Fibroblast of skin of abdomen (primary cell): ENCODE measurements around the gene TFB1M.
A peak's percentile ranks its signal among the peaks of the same experiment; 100 is the strongest.
"Not testable (repeated sequence)": the region's sequence is repeated elsewhere in the genome, so short reads cannot be mapped to it uniquely, and the experiment has no call there.

ENCODE experiments used
- DNase-seq: peaks from one replicate; pipeline ENCODE4 v3.0.0-alpha.2; 2013

Gene TFB1M

GRCh38 chr6:155235087-155235486 is 79.2 kb downstream of the TFB1M start:
- no peak for DNase-seq

GRCh38 chr6:155234687-155235086 is 79.6 kb downstream of the TFB1M start:
- no peak for DNase-seq

GRCh38 chr6:155234167-155234566 is 80.1 kb downstream of the TFB1M start:
- no peak for DNase-seq

- DNase-seq, result no peak
These were observed 81.4 kb downstream of the TFB1M start for GRCh38 chr6:155232848-155233247.

GRCh38 chr6:155230975-155231374 is 83.3 kb downstream of the TFB1M start:
- not testable (repeated sequence) for DNase-seq

- no peak for DNase-seq
These were observed 85.6 kb downstream of the TFB1M start for GRCh38 chr6:155228546-155229166.

GRCh38 chr6:155227046-155227445 is 87.2 kb downstream of the TFB1M start:
- DNase-seq, result no peak

- no peak for DNase-seq
These were observed 89.7 kb downstream of the TFB1M start for GRCh38 chr6:155224618-155225017.

GRCh38 chr6:155223646-155224451 is 90.4 kb downstream of the TFB1M start:
- peak; percentile 88 for DNase-seq

- no peak for DNase-seq
These were observed 91.8 kb downstream of the TFB1M start for GRCh38 chr6:155222506-155222905.

- DNase-seq, result no peak
These were observed 93.2 kb downstream of the TFB1M start for GRCh38 chr6:155221086-155221485.

- no peak for DNase-seq
These were observed 94.4 kb downstream of the TFB1M start for GRCh38 chr6:155219858-155220301.

GRCh38 chr6:155219299-155219698 is 95.0 kb downstream of the TFB1M start:
- DNase-seq, result no peak

GRCh38 chr6:155218711-155219110 is 95.6 kb downstream of the TFB1M start:
- DNase-seq, result not testable (repeated sequence)

GRCh38 chr6:155216312-155217046 is 97.8 kb downstream of the TFB1M start:
- no peak for DNase-seq

GRCh38 chr6:155215906-155216305 is 98.4 kb downstream of the TFB1M start:
- no peak for DNase-seq

GRCh38 chr6:155213611-155214372 is 100.5 kb downstream of the TFB1M start:
- DNase-seq, result no peak

- peak; percentile 75 for DNase-seq
These were observed 101.5 kb downstream of the TFB1M start for GRCh38 chr6:155212616-155213380.

GRCh38 chr6:155212106-155212505 is 102.2 kb downstream of the TFB1M start:
- DNase-seq, result peak; percentile 52

GRCh38 chr6:155207223-155207622 is 107.1 kb downstream of the TFB1M start:
- DNase-seq, result no peak
